Fibroblast of skin of left quadriceps (primary cell): ENCODE results near the gene NSL1.
"Not testable (repeated sequence)": the region's sequence is repeated elsewhere in the genome, so short reads cannot be mapped to it uniquely, and the experiment has no call there.

Experiments used
- DNase-seq, 2 experiments: peaks; one replicate each; pipeline ENCODE4 v3.0.0-alpha.2; 2013; ENCODE audit warnings: low read depth in 2 of 2

Gene NSL1

GRCh38 chr1:212791676-212792395 lies at the start of gene NSL1, which contains the start of gene TATDN3:
Gene NSL1, minus strand, starts transcription at chr1:212791777. Its CDS starts 14 bp downstream, at chr1:212791763.
Gene TATDN3, plus strand, starts transcription at chr1:212791894. Its CDS starts 28 bp downstream, at chr1:212791922.
- peak; percentile 84 to 86 for DNase-seq

GRCh38 chr1:212838145-212838544 lies 46.6 kb upstream of the NSL1 start:
- DNase-seq: no peak

- DNase-seq: not testable (repeated sequence)
Measured at GRCh38 chr1:212833211-212834207, 41.9 kb upstream of the NSL1 start.

- no peak for DNase-seq
Measured at GRCh38 chr1:212828395-212828794, 36.8 kb upstream of the NSL1 start.

- DNase-seq: no peak
Measured at GRCh38 chr1:212827831-212828278, 36.3 kb upstream of the NSL1 start.

GRCh38 chr1:212827171-212827776 lies 35.7 kb upstream of the NSL1 start:
- no peak for DNase-seq

- DNase-seq: no peak
Measured at GRCh38 chr1:212825798-212826452, 34.3 kb upstream of the NSL1 start.

- DNase-seq: no peak
Measured at GRCh38 chr1:212824201-212824600, 32.6 kb upstream of the NSL1 start.

- DNase-seq: no peak
Measured at GRCh38 chr1:212822956-212823355, 31.4 kb upstream of the NSL1 start.

GRCh38 chr1:212820969-212821368 lies 29.4 kb upstream of the NSL1 start:
- no peak for DNase-seq

GRCh38 chr1:212819726-212820125 lies 28.1 kb upstream of the NSL1 start:
- DNase-seq: no peak

- no peak for DNase-seq
Measured at GRCh38 chr1:212816567-212817278, 25.1 kb upstream of the NSL1 start.

GRCh38 chr1:212814537-212815334 lies 23.2 kb upstream of the NSL1 start:
- peak in 1 of 2 experiments; percentile 4 for DNase-seq

GRCh38 chr1:212805767-212806166 lies 14.2 kb upstream of the NSL1 start:
- DNase-seq: no peak

- no peak for DNase-seq
Measured at GRCh38 chr1:212797681-212798080, 6.1 kb upstream of the NSL1 start.

GRCh38 chr1:212794561-212795014 lies 3.0 kb upstream of the NSL1 start:
- DNase-seq: no peak

- no peak for DNase-seq
Measured at GRCh38 chr1:212792396-212792908, 875 bp upstream of the NSL1 start.

GRCh38 chr1:212791261-212791675 lies 309 bp downstream of the NSL1 start:
- DNase-seq: peak; percentile 47 to 52

- no peak for DNase-seq
Measured at GRCh38 chr1:212785871-212786270, 5.7 kb downstream of the NSL1 start.

- DNase-seq: no peak
Measured at GRCh38 chr1:212783976-212784375, 7.6 kb downstream of the NSL1 start.
